HG03558 (cell line): ENCODE measurements around the gene IGSF22.
"Not testable (repeated sequence)": the region's sequence is repeated elsewhere in the genome, so short reads cannot be mapped to it uniquely, and the experiment has no call there.

ENCODE experiments used
- ATAC-seq: cut with Tn5 transposase; IDR thresholded peaks from one replicate; pipeline ENCODE4 v1.9.1; 2021; ENCODE audit warnings: moderate number of reproducible peaks; ENCODE audit not compliant: unreplicated experiment; ENCODE audit errors: extremely low read depth

The IGSF22 gene

DNA sequence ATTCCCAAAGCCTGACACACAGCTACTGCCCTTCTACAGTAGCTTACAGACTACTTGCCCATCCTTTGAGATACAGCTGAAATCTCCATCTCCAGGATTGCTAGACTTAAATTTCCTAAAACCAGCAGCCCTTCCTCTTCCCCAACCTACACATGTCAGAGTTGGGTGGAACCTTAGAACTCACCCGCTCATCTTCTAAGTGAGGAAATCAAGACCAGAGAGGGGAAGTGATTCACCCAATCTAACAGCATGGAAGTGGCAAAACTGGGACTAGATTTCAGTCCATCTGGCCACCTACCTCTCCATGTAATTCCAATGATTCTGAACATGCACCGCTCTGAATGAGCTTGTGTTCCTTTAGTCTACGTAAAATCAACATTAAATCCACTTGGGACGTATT, 28.4 kb downstream of the IGSF22 start:
- no peak for ATAC-seq

DNA sequence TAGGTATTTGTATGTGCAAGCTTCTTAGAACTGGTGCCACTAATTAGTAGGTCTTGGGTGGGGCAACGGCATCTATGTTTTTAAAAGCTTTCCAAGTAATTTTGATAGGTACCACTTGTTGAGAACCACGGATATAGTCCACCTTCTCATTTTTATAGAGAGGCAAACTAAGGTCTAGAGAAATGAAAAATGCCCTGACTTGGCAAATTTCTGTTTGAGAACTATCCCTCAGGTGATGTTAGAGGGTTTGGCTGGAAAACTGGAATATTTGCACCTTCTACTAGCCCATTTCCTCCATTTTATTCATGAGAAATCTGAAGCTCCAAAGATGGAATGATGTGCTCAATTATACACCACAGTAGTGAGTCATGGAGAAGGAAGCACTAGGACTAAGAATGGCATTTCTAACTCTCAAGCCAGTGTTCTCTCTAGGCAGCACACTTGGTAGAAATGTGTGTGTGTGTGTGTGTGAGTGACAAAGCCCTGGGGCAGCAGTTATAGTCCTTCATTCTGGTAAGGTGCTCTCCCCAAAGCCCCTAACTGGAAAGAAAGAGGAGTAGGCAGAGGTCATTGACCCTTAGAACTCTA, 29.3 kb downstream of the IGSF22 start:
- ATAC-seq = no peak

DNA sequence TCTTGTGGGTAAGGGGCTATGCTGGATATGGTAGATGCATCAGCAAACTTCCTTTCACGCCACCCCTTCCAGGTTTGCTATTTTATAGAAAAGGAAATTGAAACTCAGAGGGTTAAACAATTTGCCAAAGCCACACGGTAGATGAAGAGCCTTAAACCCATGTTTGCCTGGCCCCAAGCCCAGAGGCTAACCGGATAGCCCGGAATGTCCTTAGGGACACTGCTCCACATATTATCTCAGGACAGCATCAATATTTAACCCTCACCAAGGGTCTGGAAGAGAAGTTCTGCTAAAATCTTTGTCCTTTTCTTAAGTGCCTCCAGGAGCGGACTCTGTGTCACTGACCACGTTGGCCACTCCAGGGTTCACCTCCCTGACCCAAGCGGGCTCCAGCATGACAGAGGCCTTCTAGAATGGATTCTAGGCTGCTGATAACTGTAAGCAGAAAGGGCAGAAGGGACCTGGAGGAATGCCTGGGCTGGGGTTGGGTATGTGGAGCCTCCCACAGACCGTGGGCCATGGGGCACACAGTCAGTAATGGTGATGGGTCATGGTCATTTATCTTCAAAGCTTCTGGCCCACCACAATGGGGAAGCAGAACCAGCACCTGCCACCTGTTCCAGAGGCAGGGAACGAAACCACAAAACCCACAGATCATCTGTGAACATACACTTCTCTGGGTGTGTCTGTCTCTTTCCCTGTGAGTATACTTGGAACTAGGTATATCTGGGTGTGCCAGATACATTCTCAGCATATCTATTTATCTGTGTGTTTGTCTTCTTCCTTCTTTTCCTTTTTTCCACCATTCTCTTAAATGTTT, 32.8 kb downstream of the IGSF22 start:
- no peak for ATAC-seq

DNA sequence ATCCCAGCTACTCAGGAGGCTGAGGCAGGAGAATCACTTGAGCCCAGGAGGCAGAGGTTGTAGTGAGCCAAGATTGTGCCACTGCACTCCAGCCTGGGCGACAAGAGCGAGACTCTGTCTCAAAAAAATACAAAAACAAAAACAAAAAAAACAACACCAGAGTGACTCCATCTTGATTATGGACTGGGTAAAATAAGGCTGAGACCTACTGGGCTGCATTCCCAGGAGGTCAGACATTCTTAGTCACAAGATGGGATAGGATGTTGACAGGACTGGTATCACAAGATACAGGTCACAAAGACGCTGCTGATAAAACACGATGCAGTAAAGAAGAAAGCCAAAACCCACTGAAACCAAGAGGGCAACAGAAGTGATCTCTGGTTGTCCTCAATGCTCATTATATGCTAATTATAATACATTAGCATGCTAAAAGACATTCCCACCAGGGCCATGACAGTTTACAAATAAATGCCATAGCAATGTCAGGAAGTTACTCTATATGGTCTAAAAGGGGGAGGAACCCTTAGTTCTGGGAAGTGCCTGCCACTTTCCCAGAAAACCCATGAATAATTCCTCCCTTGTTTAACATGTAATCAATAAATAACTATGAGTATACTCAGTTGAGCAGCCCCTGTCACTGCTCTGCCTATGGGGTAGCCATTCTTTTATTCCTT, 34.4 kb downstream of the IGSF22 start:
- ATAC-seq = not testable (repeated sequence)

DNA sequence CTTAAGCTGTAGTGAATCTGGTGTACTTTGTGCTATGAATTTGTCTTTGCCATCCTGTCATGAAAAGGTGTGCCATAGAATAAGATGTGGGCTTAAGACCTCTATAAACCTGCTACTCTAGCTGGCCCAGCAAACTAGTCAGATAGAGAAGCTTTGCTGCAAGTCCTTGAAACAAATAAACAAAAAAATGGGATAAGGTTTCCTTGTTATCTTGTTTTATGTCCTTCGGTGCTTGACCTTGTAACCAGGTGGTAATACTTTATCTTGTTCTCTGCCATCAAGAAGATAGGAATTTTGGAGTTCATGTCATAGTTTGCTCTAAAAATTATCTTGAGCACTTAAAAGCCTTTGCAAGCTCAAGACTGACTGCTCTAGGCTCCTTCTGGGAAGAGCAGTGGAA, 41.7 kb downstream of the IGSF22 start:
- ATAC-seq = no peak

DNA sequence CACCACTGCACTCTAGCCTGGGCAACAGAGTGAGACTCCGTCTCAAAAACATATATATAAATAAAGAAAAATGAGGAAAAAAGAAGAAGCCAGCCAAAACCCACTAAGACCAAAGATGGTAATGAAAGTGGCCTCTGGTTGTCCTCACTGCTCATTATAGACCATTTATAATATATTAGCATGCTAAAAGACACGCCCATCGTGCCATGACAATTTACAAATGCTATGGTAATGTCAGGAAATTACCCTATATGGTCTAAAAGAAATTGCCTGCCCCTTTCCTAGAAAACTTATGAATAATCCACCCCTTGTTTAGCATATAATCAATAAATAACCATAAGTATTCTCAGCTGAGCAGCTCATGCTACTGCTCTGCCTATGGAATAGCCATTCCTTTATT, 43.5 kb downstream of the IGSF22 start:
- ATAC-seq = no peak

DNA sequence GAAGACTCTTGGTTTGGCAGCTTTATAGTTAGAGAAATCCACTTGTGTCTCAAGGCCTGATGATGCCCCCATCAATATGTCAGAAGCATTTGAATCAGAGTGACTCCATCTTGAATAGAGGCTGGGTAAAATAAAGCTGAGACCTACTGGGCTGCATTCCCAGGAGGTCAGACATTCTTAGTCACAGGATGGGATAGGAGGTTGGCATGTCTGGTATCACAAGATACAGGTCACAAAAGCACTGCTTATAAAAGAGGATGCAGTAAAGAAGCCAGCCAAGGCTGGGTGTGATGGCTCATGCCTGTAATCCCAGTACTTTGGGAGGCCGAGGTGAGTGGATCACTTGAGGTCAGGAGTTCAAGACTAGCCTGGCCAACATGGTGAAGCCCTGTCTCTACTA, 44.0 kb downstream of the IGSF22 start:
- not testable (repeated sequence) for ATAC-seq

DNA sequence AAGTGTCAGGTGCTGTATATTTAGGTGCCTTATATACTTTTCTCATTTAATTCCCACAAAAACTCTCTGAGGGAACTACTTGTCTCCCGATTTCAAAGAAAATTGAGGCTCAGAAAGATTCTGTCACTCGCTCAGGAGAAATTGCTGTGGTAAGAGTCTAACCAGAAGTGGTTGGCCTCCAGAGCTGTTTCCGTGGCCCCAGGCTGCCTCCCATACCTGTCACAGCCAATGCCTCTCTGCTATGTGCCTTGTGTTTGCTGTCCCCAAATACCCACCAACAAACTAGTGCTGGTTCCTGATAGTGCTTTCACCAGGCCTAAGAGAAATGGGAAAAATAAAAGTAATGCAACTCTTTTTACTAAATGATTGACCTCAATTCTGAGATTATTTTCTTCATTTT, 48.4 kb downstream of the IGSF22 start:
- no peak for ATAC-seq

DNA sequence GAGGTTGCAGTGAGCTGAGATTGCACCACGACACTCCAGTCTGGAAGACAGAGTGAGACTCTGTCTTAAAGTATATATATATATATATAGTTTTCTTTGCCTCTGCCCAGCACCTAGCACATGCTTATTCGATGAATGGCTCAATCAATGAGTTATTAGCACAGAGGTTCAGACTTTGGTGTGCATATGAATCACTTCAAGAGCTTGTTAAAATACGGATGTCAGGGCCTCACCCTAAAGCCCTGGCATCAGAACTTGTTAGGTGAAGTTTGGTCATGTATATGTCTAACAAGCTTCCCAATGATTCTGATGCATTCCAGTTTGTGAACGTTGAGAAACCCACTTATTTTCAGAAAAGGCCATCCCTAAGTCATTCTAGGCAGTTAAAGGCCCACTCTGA, 49.2 kb downstream of the IGSF22 start:
- no peak for ATAC-seq

DNA sequence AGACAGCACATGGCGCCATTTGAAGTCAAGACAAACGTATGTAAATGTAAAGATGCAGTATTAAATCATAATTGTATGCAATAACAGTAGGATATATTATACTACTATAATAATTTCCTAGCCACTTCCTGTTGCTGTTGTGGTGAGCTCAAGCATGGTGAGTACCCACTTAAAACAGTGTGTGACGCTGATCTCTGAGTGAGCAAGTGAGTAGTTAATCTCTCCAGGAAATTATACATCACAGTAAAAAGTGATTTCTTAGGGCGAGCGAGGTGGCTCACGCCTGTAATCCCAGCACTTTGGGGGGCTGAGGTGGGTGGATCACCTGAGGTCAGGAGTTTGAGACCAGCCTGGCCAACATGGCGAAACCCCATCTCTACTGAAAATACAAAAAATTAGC, 53.8 kb downstream of the IGSF22 start:
- ATAC-seq = not testable (repeated sequence)

DNA sequence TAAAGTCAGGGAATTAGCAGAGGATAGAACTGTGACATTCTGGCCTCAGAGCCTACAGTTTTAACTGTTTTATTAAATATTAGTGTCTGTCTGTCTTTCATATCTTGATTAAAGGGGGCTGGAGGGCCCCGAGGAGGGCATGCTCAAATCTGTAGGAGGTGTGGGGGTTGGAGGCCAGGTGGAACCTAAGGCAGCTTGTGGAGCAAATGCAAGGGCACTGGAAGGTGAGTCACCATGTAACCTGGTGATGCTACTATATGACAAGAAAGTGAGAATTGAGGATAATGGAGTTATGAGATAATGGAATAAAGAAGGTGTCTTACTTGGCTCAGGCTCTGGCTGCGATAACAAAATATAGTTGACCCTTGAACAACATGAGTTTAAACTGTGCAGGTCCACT, 54.7 kb downstream of the IGSF22 start:
- no peak for ATAC-seq

DNA sequence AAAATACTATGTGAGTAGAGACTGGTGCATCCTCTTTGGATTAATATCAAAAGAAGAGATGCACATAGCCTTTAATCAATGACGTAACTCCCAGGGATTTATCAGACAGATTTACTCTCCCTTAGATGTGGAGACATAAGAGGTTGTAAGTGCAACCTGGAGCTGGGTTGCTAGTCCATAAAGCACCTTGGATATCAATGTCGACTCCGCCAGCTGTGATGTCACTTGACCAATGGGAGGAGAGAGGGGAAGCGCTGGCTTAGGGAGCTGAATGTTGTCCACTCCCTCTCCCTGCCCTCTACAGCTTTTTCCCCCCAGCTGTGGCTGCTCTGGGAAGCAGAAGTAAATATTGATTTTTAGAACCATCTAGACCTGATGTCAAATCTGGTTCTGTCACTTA, 56.3 kb downstream of the IGSF22 start:
- ATAC-seq = no peak

DNA sequence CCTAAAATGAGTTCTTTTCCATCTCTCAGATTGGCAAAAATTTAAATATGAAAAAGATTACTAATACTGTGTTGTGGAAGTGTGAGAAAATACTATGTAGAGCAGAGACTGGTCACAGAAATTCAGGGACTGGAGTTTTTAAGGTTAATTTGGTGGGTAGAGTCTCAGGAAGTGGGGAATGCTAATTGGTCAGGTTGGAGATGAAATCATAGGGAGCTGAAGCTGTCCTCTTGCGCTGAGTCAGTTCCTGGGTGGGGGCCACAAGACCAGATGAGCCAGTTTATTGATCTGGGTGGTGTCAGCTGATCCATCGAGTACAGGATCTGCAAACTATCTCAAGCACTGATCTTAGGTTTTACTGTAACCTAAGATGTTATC, 56.8 kb downstream of the IGSF22 start:
- no peak for ATAC-seq

DNA sequence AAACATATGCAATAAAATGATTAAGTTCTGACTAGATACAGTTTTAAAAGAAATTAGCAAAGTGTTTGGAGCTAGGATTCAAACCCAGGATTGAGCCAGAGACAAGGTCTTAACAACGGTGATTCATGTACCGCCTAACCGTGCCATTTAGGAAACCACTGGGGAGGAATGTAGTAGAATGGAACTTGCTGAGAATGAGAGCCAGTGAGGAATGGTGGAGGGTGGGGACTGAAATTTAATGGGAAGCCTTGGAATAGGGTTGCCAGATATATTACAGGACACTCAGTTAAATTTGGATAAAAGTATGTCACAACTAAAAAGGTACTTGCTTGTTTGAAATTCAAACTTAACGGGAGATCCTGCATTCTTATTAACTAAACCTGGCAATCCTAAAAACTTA, 57.9 kb downstream of the IGSF22 start:
- ATAC-seq = no peak

DNA sequence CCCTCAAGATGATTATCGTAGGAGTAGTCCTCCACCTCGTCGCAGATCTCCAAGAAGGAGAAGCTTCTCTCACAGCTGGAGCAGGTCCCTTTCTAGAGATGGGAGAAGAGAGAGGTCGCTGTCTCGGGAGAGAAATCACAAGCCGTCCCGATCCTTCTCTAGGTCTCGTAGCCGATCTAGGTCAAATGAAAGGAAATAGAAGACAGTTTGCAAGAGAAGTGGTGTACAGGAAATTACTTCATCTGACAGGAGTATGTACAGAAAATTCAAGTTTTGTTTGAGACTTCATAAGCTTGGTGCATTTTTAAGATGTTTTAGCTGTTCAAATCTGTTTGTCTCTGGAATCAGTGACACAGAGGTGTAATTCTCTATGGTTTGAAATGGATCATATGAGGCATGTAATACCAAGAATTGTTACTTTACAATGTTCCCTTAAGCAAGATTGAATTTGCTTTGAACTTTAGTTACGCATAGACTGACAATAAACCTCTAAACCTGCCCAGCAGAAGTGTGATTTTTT, 60.6 kb downstream of the IGSF22 start:
- ATAC-seq = not testable (repeated sequence)

DNA sequence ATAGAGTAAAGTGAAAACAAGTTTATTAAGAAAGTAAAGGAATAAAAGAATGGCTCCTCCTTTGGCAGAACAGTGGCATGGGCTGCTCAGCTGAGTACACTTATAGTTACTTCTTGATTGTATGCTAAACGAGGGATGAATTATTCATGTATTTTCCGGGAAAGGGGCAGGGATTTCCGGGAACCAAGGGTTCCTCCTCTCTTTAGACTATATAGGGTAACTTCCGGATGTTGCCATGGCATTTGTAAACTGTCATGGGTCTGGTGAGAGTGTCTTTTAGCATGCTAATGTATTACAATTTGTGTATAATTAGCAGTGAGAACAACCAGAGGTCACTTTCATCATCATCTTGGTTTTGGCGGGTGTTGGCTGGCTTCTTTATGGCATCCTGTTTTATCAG, 68.3 kb downstream of the IGSF22 start:
- ATAC-seq = no peak
